K562 (cell line): ENCODE measurements around the gene ATF4.

Experiments used
- HDAC2 ChIP-seq: fragments of 450-650 bp; IDR thresholded peaks from 2 replicates; pipeline ENCODE4 v1.6.1; 2016; ENCODE audit warnings: mild to moderate bottlenecking
- TCFL5 ChIP-seq: fragments of 250-450 bp; sonication (Bioruptor Pico); conservative IDR thresholded peaks from 2 replicates; pipeline ENCODE4 v1.6.1; 2021; ENCODE audit warnings: mild to moderate bottlenecking, moderate library complexity, matching md5 sums
- TF ChIP-seq, protein P1 (sequence below), 3 experiments: IDR thresholded peaks in 2 of 3; conservative IDR thresholded peaks in 1 of 3; 2 replicates each; pipeline ENCODE4 v1.5.1; 2011 to 2012; ENCODE audit warnings: low read length in 3 of 3, mild to moderate bottlenecking in 3 of 3, control low read depth in 2 of 3, improper control_type of control experiment in 1 of 3, inconsistent platforms in 1 of 3, low read depth in 1 of 3, mixed read lengths in 1 of 3, moderate library complexity in 1 of 3; ENCODE audit not compliant: insufficient read depth in 2 of 3

GRCh38 chr22:39472570-39473556, 47.5 kb upstream of the ATF4 start:
- TF ChIP-seq, protein P1, sequence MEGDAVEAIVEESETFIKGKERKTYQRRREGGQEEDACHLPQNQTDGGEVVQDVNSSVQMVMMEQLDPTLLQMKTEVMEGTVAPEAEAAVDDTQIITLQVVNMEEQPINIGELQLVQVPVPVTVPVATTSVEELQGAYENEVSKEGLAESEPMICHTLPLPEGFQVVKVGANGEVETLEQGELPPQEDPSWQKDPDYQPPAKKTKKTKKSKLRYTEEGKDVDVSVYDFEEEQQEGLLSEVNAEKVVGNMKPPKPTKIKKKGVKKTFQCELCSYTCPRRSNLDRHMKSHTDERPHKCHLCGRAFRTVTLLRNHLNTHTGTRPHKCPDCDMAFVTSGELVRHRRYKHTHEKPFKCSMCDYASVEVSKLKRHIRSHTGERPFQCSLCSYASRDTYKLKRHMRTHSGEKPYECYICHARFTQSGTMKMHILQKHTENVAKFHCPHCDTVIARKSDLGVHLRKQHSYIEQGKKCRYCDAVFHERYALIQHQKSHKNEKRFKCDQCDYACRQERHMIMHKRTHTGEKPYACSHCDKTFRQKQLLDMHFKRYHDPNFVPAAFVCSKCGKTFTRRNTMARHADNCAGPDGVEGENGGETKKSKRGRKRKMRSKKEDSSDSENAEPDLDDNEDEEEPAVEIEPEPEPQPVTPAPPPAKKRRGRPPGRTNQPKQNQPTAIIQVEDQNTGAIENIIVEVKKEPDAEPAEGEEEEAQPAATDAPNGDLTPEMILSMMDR (IDR thresholded peaks at IDR 0.05 in 2 of 3, conservative IDR thresholded peaks at IDR 0.05 in 1 of 3; ENCODE audit: insufficient read depth in 2 of 3, low read depth in 1 of 3, low read length in 3 of 3): no peak
- TF ChIP-seq TCFL5 (CRISPR knock-in tag): no peak
- peak; percentile 84; the same call in 1 of the 2 replicates for TF ChIP-seq HDAC2
